Hepatocyte (in vitro differentiated cells): ENCODE data around the gene JMJD7. TPM values are rescaled to one million over a fixed set of nuclear protein-coding genes. Genes with fewer than 3 reads are reported as not detected.

Experiments used
- DNase-seq: peaks from one replicate; pipeline ENCODE4 v3.0.0-alpha.2; 2016; ENCODE audit warnings: low spot score
- H2AFZ ChIP-seq: fragments of 200-600 bp; sonication (generic); 2 replicates; pipeline ENCODE4 v1.6.0; 2016; ENCODE audit warnings: antibody characterized with exemption, mild to moderate bottlenecking
- H3K27ac ChIP-seq: fragments of 200-600 bp; sonication (generic); 2 replicates; pipeline ENCODE4 v1.5.1; 2016; ENCODE audit warnings: mild to moderate bottlenecking
- H3K27me3 ChIP-seq: fragments of 200-600 bp; sonication (generic); 2 replicates; pipeline ENCODE4 v1.6.1; 2016
- H3K36me3 ChIP-seq: fragments of 200-600 bp; sonication (generic); replicated peaks from 2 replicates; pipeline ENCODE4 v1.5.1; 2016; ENCODE audit warnings: low read depth; ENCODE audit not compliant: insufficient read depth
- H3K4me1 ChIP-seq: fragments of 200-600 bp; sonication (generic); 2 replicates; pipeline ENCODE4 v1.5.1; 2016; ENCODE audit warnings: mild to moderate bottlenecking, moderate library complexity; ENCODE audit not compliant: insufficient read depth
- H3K4me2 ChIP-seq: fragments of 200-600 bp; sonication (generic); 2 replicates; pipeline ENCODE4 v1.6.0; 2016
- H3K4me3 ChIP-seq: fragments of 200-600 bp; sonication (generic); 2 replicates; pipeline ENCODE4 v1.5.1; 2016; ENCODE audit warnings: mild to moderate bottlenecking
- H3K79me2 ChIP-seq: fragments of 200-600 bp; sonication (generic); 2 replicates; pipeline ENCODE4 v1.6.0; 2017; ENCODE audit warnings: mild to moderate bottlenecking
- H3K9me2 ChIP-seq: fragments of 200-600 bp; sonication (generic); replicated peaks from 2 replicates; pipeline ENCODE4 v1.6.0; 2017; ENCODE audit warnings: mild to moderate bottlenecking; ENCODE audit not compliant: insufficient read depth
- H3K9me3 ChIP-seq: fragments of 200-600 bp; sonication (generic); 2 replicates; pipeline ENCODE4 v1.5.1; 2016; ENCODE audit warnings: low read depth, mild to moderate bottlenecking
- H4K20me1 ChIP-seq: fragments of 200-600 bp; sonication (generic); 2 replicates; pipeline ENCODE4 v1.6.0; 2016; ENCODE audit warnings: mild to moderate bottlenecking; ENCODE audit not compliant: insufficient read depth, poor library complexity, severe bottlenecking
- CTCF ChIP-seq: fragments of 200-600 bp; sonication (generic); IDR thresholded peaks from 2 replicates; pipeline ENCODE4 v1.5.1; 2016; ENCODE audit warnings: antibody characterized with exemption, mild to moderate bottlenecking; ENCODE audit not compliant: poor library complexity
- EZH2 ChIP-seq: fragments of 200-600 bp; sonication (generic); IDR thresholded peaks from 2 replicates; pipeline ENCODE4 v1.6.1; 2016; ENCODE audit warnings: antibody characterized with exemption, mild to moderate bottlenecking, borderline replicate concordance
- EZH2phosphoT487 ChIP-seq: fragments of 200-600 bp; sonication (generic); IDR thresholded peaks from one replicate; pipeline ENCODE4 v1.6.1; 2018; ENCODE audit warnings: antibody characterized with exemption, mild to moderate bottlenecking, low read depth, moderate library complexity; ENCODE audit not compliant: unreplicated experiment, severe bottlenecking
- WGBS: methylation state at CpG from one replicate; pipeline ENCODE4 v1.1.6; 2016; ENCODE audit warnings: low lambda C conversion rate; ENCODE audit errors: missing lambda C conversion rate; 5-methylcytosine and 5-hydroxymethylcytosine counted together
- polyA plus RNA-seq: library from polyadenylated mRNA; unstranded; fragments of >200 nt; fragmentation: Nextera tagmentation; extraction: Ambion mirVana; gene quantifications from 2 replicates; pipeline ENCODE4 v1.2.1, GENCODE V29; 2016
- total RNA-seq: library from RNA; depleted of rRNA; stranded (reverse); fragments of >200 nt; gene quantifications from 2 replicates; pipeline ENCODE4 v1.2.3, GENCODE V29; 2014

JMJD7 gene
- total and polyA plus RNA-seq, 2 experiments from 2014 or later: 9.9 to 14.1 TPM

GRCh38 chr15:41822957-41823356, 4.9 kb upstream of the JMJD7 start:
- Histone ChIP-seq H3K4me1 (peaks cover 3% of the 10 kb centered on the region), H3K4me3 (no peak overlapping the region), H3K9me2 (no peaks in the 10 kb centered on the region), H3K9me3 (no peaks in the 10 kb centered on the region), H2AFZ (no peak overlapping the region), H4K20me1 (no peaks in the 10 kb centered on the region), H3K27me3 (no peaks in the 10 kb centered on the region), H3K79me2 (no peaks in the 10 kb centered on the region), H3K27ac (no peak overlapping the region), H3K4me2 (no peak overlapping the region), H3K36me3 (no peaks in the 10 kb centered on the region)
- TF ChIP-seq CTCF (no peak), EZH2 (no peak)
- DNase-seq: no peak
- WGBS: 96% methylated on average over 6 of the region's 6 CpGs

- no peaks in the 10 kb centered on the region for H3K9me3 ChIP-seq
- no peak overlapping the region for H3K4me3 ChIP-seq
- no peak for DNase-seq
- no peak overlapping the region for H3K4me2 ChIP-seq
- H3K27ac ChIP-seq: no peak overlapping the region
- WGBS: 96% methylated on average over 11 of the region's 11 CpGs
- no peaks in the 10 kb centered on the region for H3K79me2 ChIP-seq
- no peaks in the 10 kb centered on the region for H4K20me1 ChIP-seq
- H3K27me3 ChIP-seq: no peaks in the 10 kb centered on the region
- peaks cover 3% of the 10 kb centered on the region for H3K4me1 ChIP-seq
- TF ChIP-seq EZH2: no peak
- no peak for TF ChIP-seq EZH2phosphoT487
- TF ChIP-seq CTCF: no peak
- H3K36me3 ChIP-seq: no peaks in the 10 kb centered on the region
- H2AFZ ChIP-seq: no peak overlapping the region
- H3K9me2 ChIP-seq: no peaks in the 10 kb centered on the region
Observed at GRCh38 chr15:41823502-41823901, 4.4 kb upstream of the JMJD7 start.

- WGBS: 97% methylated on average over 19 of the region's 19 CpGs
- Histone ChIP-seq H3K9me3 (no peaks in the 10 kb centered on the region), H3K79me2 (no peaks in the 10 kb centered on the region), H3K4me3 (no peak overlapping the region), H2AFZ (no peak overlapping the region), H3K27me3 (no peaks in the 10 kb centered on the region), H3K4me1 (peaks cover 6% of the 10 kb centered on the region), H3K27ac (no peak overlapping the region), H4K20me1 (no peaks in the 10 kb centered on the region), H3K9me2 (no peaks in the 10 kb centered on the region), H3K36me3 (no peaks in the 10 kb centered on the region), H3K4me2 (no peak overlapping the region)
- no peak for TF ChIP-seq CTCF
- DNase-seq: no peak
Observed at GRCh38 chr15:41824062-41824745, 3.7 kb upstream of the JMJD7 start.

- Histone ChIP-seq H3K27me3 (no peaks in the 10 kb centered on the region), H3K79me2 (peaks cover 5% of the 10 kb centered on the region), H3K36me3 (no peaks in the 10 kb centered on the region), H2AFZ (no peak overlapping the region), H3K27ac (no peak overlapping the region), H3K9me2 (no peaks in the 10 kb centered on the region), H4K20me1 (no peaks in the 10 kb centered on the region), H3K4me1 (peaks cover 10% of the 10 kb centered on the region), H3K4me2 (no peak overlapping the region), H3K4me3 (no peak overlapping the region), H3K9me3 (no peaks in the 10 kb centered on the region)
- no peak for DNase-seq
- WGBS: 94% methylated on average over 10 of the region's 10 CpGs
- TF ChIP-seq EZH2: no peak
- no peak for TF ChIP-seq CTCF
- no peak for TF ChIP-seq EZH2phosphoT487
Observed at GRCh38 chr15:41825145-41825544, 2.7 kb upstream of the JMJD7 start.
